ENCODE data around the gene FAF2.
"Not testable (repeated sequence)": the region's sequence is repeated elsewhere in the genome, so short reads cannot be mapped to it uniquely, and the experiment has no call there.

Gene FAF2

GRCh38 chr5:176458904-176459561, 10.8 kb downstream of the FAF2 start:
- no peak for DNase-seq (ENCODE audit: low spot score)

GRCh38 chr5:176461349-176461748, 13.2 kb downstream of the FAF2 start:
- no peak for DNase-seq (ENCODE audit: low spot score)

- DNase-seq (ENCODE audit: low spot score): no peak
Observed at GRCh38 chr5:176463113-176463764, 15.1 kb downstream of the FAF2 start.

GRCh38 chr5:176466245-176466871, 18.2 kb downstream of the FAF2 start:
- DNase-seq (ENCODE audit: low spot score): no peak

GRCh38 chr5:176469296-176469695, 21.1 kb downstream of the FAF2 start:
- no peak for DNase-seq (ENCODE audit: low spot score)

- no peak for DNase-seq (ENCODE audit: low spot score)
Observed at GRCh38 chr5:176470539-176470938, 22.4 kb downstream of the FAF2 start.

GRCh38 chr5:176471098-176471497, 22.9 kb downstream of the FAF2 start:
- DNase-seq (ENCODE audit: low spot score): no peak

- DNase-seq (ENCODE audit: low spot score): no peak
Observed at GRCh38 chr5:176473335-176474006, 25.3 kb downstream of the FAF2 start.

GRCh38 chr5:176474476-176474875, 26.3 kb downstream of the FAF2 start:
- no peak for DNase-seq (ENCODE audit: low spot score)

GRCh38 chr5:176481711-176482110, 33.5 kb downstream of the FAF2 start:
- no peak for DNase-seq (ENCODE audit: low spot score)

- DNase-seq (ENCODE audit: low spot score): no peak
Observed at GRCh38 chr5:176485176-176485575, 37.0 kb downstream of the FAF2 start.

- DNase-seq (ENCODE audit: low spot score): no peak
Observed at GRCh38 chr5:176486189-176486757, 38.1 kb downstream of the FAF2 start.

GRCh38 chr5:176487160-176487559, 39.0 kb downstream of the FAF2 start:
- DNase-seq (ENCODE audit: low spot score): not testable (repeated sequence)

- DNase-seq (ENCODE audit: low spot score): no peak
Observed at GRCh38 chr5:176489077-176489476, 40.9 kb downstream of the FAF2 start.

- no peak for DNase-seq (ENCODE audit: low spot score)
Observed at GRCh38 chr5:176490301-176490700, 42.1 kb downstream of the FAF2 start.

GRCh38 chr5:176491101-176491502, 42.9 kb downstream of the FAF2 start:
- DNase-seq (ENCODE audit: low spot score): no peak

GRCh38 chr5:176491901-176492300, 43.7 kb downstream of the FAF2 start:
- DNase-seq (ENCODE audit: low spot score): no peak

- DNase-seq (ENCODE audit: low spot score): no peak
Observed at GRCh38 chr5:176492431-176492830, 44.2 kb downstream of the FAF2 start.

- no peak for DNase-seq (ENCODE audit: low spot score)
Observed at GRCh38 chr5:176497852-176498251, 49.7 kb downstream of the FAF2 start.

GRCh38 chr5:176499273-176499672, 51.1 kb downstream of the FAF2 start:
- DNase-seq (ENCODE audit: low spot score): no peak

GRCh38 chr5:176500511-176500910, 52.3 kb downstream of the FAF2 start:
- DNase-seq (ENCODE audit: low spot score): no peak

- DNase-seq (ENCODE audit: low spot score): no peak
Observed at GRCh38 chr5:176501333-176501732, 53.1 kb downstream of the FAF2 start.

GRCh38 chr5:176503496-176503895, 55.3 kb downstream of the FAF2 start:
- DNase-seq (ENCODE audit: low spot score): no peak

Measured in LoVo (cell line).